ENCODE measurements around the gene ELOB. TPM values are rescaled to one million over a fixed set of nuclear protein-coding genes. Genes with fewer than 3 reads are reported as not detected.

Gene ELOB
- total RNA-seq, 1 experiment from 2014 or later = 319 TPM

DNA sequence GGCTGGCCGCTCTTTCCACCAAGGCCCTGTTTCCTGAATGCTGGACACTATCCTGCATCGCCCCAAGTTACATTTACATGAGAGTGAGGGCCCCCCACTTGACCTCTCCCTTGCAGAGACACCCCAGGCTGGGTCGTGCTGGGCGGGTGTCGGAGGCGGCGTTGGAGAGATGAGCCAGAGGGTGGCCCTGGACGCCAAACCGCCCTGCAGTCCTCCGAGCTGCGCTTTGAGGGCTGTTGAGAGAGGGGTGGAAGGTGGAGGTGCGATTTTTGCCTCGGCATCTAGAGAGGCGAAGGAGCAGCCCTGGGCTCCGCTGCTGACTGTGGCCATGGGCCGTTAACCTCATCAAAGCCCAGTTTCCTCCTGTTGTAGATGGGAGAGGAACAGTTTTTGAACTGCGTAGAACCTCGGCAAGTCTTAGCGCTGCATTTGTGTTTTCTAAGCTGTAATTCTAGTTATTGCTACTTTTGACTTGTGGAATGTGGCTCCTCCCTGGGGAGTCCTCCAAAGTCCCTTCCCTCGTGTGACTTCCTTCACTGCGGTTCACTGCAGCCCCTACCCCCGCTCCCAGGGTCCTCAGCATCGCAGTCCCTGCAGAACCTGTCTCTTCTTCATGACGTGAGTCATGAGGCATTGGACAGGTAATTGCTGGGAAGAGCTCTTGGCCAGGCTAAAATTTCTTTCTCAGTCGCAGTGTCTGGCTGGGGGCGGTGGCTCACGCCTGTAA, 986 bp upstream of the ELOB start:
- Histone ChIP-seq H3K14ac (ENCODE audit: insufficient read depth, low read length) (peak overlapping the region; percentile 99), H3K4me2 (ENCODE audit: insufficient read depth, insufficient read length, low read length) (peak overlapping the region; percentile 90), H3K18ac (ENCODE audit: insufficient read length, low read depth, low read length) (peak overlapping the region; percentile 99), H2AK5ac (ENCODE audit: insufficient read length, low read length) (no peak overlapping the region), H3K27ac (ENCODE audit: insufficient read length, low read depth, low read length) (peak overlapping the region; percentile 9), H2AFZ (ENCODE audit: low read length) (no peak overlapping the region), H3K23ac (ENCODE audit: insufficient read length, low read depth, low read length) (no peak overlapping the region), H3K79me1 (ENCODE audit: insufficient read depth, low read depth, low read length, poor library complexity, severe bottlenecking) (peaks cover 6% of the 10 kb centered on the region), H2BK120ac (ENCODE audit: low read depth, low read length, poor library complexity, severe bottlenecking) (no peak overlapping the region), H3K79me2 (ENCODE audit: insufficient read depth, low read length) (peaks cover 9% of the 10 kb centered on the region; the same call in 1 of the 2 replicates), H3K9me3 (ENCODE audit: control insufficient read depth, low read depth, low read length) (no peaks in the 10 kb centered on the region), H3K4me1 (ENCODE audit: insufficient read depth, low read length) (no peaks in the 10 kb centered on the region), H3K4ac (ENCODE audit: low read depth, low read length) (peak overlapping the region; percentile 2), H4K91ac (ENCODE audit: insufficient read length, low read depth, low read length) (peak overlapping the region; percentile 33), H4K8ac (replicated peaks; ENCODE audit: insufficient read length, low read depth, low read length) (no peak overlapping the region), H4K20me1 (ENCODE audit: control insufficient read depth, insufficient read depth, insufficient read length) (no peaks in the 10 kb centered on the region), H2BK5ac (ENCODE audit: insufficient read length, low read length) (peak overlapping the region; percentile 33), H2BK15ac (ENCODE audit: low read depth, low read length) (no peak overlapping the region), H3T11ph (ENCODE audit: low read length) (no peak overlapping the region), H2BK20ac (ENCODE audit: low read depth, low read length, poor library complexity, severe bottlenecking) (no peak overlapping the region), H4K5ac (ENCODE audit: insufficient read length, low read depth, low read length) (peak overlapping the region; percentile 29), H3K9ac (ENCODE audit: extremely low read depth, insufficient read length, low read length) (peak overlapping the region; percentile 98), H3K23me2 (ENCODE audit: insufficient read length, low read depth, low read length, poor library complexity, severe bottlenecking) (peaks cover 14% of the 10 kb centered on the region), H3K27me3 (ENCODE audit: insufficient read depth, low read length) (no peaks in the 10 kb centered on the region), H2BK12ac (ENCODE audit: insufficient read length, low read depth, low read length) (no peak overlapping the region), H3K56ac (ENCODE audit: insufficient read length, low read depth, low read length) (peak overlapping the region; percentile 3)
- DNase-seq = peak; percentile 32
- Mint-ChIP-seq H3K27me3 (ENCODE audit: low read depth) (peaks cover 3% of the 10 kb centered on the region; the same call in 1 of the 2 replicates), H3K4me3 (peak overlapping the region; percentile 91 to 96), H3K4me1 (peaks cover 22 to 32% of the 10 kb centered on the region in 2 experiments), H3K27ac (peak overlapping the region; percentile 97 to 100 (median 98)), H3K9me3 (peaks cover 0 to 3% of the 10 kb centered on the region in 2 experiments; a peak in 2 of 5 replicates), H3K36me3 (ENCODE audit: insufficient read depth in 1 of 3, low read depth in 3 of 3) (peaks cover 3 to 38% (median 27%) of the 10 kb centered on the region in 3 experiments)
- WGBS (ENCODE audit: extremely low coverage, insufficient read length, low lambda C conversion rate) = no CpG with 5 or more reads among the region's 27 CpGs
- TF ChIP-seq, protein P1, sequence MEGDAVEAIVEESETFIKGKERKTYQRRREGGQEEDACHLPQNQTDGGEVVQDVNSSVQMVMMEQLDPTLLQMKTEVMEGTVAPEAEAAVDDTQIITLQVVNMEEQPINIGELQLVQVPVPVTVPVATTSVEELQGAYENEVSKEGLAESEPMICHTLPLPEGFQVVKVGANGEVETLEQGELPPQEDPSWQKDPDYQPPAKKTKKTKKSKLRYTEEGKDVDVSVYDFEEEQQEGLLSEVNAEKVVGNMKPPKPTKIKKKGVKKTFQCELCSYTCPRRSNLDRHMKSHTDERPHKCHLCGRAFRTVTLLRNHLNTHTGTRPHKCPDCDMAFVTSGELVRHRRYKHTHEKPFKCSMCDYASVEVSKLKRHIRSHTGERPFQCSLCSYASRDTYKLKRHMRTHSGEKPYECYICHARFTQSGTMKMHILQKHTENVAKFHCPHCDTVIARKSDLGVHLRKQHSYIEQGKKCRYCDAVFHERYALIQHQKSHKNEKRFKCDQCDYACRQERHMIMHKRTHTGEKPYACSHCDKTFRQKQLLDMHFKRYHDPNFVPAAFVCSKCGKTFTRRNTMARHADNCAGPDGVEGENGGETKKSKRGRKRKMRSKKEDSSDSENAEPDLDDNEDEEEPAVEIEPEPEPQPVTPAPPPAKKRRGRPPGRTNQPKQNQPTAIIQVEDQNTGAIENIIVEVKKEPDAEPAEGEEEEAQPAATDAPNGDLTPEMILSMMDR (conservative IDR thresholded peaks at IDR 0.05) = no peak
